NCI-H2227 (cell line): ENCODE results near the gene RASGRP3.
A peak's percentile ranks its signal among the peaks of the same experiment; 100 is the strongest.
"Not testable (repeated sequence)": the region's sequence is repeated elsewhere in the genome, so short reads cannot be mapped to it uniquely, and the experiment has no call there.

Experiments used
- DNase-seq: peaks from one replicate; lab custom pipeline; 2025; ENCODE audit not compliant: unreplicated experiment; lab: John Stamatoyannopoulos, UW

The RASGRP3 gene

DNA sequence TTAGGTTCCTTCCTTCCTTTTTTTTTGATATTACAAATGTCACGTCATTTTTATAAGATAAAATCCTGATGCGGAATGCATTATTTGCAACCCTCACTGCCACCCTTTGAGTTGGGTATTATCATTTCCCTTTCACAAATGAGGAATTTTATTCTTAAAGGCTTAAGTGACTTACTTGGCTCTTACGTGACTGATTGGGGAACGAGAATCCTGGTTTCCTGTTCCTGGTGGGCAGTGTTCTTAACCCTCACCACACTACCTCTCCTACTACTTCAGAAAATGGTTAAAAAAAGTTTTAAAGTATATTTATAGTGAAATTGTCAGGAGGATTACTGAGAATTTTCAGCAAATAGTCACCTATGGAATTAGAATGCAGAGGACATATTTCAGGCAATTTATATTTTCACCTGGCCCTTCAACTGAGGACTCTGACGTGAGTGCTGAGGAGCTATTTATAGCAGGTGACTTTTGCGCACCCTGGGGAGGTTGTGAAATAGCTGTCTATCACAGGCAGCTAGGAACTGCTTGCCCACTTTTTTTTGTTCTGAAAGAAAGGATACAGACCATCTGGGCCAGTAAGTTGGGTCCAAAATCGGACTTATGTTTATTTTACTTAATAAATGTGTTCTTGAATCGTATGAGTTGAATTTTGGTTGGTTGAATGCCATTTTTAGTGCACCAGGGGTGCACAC lies 18.7 kb upstream of the RASGRP3 start:
- DNase-seq, result peak; percentile 14

DNA sequence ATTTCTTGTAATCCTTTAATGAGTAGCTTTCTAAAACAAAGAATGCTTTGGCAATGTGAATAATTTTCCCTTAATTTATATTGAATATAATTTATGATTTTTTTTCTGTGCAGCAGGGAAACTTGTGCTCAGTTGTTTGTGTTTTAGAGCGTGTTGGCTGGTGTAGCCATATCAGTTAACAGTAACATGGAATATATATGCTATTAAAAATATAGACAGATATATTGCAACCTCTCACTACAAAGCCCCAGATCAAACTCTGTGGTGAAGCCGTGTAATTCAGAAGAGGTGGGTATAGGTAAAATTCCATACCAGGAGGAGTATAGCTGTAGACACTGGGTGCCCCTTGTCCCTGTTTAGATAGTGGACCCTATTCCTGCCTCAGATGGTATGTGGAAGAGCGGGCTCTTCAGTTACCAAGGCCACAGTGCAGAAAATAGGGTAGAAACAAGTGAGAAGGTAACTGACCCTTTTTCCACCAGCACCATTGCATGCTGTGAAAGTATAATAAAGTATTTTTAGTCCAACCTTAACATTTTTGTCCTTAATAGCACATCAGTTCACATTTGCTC lies 18.1 kb upstream of the RASGRP3 start:
- no peak for DNase-seq

DNA sequence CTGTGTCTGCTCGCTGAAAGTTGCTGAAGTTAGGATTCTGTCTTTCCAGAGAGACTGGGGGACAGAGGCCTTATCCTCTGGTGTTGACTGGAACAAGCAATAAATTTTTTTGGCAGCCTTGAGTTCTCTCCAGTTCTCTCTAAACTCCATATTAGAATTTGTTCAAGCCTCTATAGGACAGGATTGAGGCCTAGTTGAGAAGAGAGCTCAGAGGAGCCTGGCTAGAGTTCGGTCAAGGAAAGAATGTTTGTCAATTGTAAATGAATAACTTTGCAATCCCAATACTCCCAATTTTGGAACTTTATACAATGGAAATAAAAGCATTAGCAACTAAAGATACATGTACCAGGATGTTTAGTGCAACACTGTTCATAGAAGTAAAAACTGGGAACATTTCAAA lies 16.7 kb upstream of the RASGRP3 start:
- DNase-seq, result no peak

DNA sequence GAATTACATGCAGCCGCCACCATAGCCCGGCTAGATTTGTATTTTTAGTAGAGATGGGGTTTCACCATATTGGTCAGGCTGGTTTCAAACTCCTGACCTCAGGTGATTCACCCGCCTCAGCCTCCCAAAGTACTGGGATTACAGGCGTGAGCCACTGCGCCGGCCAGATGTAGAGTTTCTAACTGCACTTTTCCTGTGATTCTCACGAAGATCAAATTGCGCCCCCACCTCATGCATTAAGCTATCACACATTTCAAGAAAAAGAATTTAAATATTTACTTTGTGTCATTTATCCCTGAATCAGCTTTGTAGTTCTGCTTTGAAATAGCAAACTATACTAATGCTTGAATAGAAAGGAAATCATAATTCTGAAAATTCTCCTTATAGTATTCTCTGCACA lies 13.9 kb upstream of the RASGRP3 start:
- not testable (repeated sequence) for DNase-seq

DNA sequence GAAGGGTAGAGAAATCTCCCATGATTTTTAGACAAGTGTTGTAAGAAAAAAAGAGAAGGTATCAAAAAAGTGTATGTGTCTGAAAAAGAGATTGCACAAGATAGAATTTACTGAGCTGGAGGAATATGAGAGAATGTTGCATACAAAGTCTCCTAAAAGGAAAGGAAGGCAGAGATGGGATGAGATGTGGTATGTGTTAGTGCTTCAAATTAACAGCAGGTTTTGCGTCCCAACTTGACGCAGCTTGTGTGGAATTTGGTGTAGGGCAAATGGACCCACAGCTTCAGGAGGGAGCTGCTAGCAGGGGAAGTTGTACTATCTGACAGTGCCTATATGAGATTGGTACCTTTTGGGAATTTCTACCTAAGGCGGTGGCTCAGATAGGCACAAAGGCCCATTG lies 9.0 kb upstream of the RASGRP3 start:
- no peak for DNase-seq

DNA sequence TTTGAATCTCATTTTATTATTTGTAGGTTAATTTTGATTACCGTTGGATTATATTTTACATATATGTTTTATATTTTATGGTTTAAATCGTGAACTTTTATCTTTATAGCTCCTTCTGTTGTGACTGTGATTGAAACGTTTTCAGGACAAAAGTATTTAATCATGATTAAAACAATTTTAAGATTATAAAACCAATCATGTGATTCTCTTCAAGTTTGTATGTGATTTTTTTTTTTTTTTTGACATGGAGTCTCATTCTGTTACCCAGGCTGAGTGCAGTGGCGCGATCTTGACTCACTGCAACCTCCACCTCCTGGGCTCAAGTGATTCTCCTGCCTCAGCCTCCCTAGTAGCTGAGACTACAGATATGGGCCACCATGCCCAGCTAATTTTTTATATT lies 7.2 kb upstream of the RASGRP3 start:
- DNase-seq, result no peak

DNA sequence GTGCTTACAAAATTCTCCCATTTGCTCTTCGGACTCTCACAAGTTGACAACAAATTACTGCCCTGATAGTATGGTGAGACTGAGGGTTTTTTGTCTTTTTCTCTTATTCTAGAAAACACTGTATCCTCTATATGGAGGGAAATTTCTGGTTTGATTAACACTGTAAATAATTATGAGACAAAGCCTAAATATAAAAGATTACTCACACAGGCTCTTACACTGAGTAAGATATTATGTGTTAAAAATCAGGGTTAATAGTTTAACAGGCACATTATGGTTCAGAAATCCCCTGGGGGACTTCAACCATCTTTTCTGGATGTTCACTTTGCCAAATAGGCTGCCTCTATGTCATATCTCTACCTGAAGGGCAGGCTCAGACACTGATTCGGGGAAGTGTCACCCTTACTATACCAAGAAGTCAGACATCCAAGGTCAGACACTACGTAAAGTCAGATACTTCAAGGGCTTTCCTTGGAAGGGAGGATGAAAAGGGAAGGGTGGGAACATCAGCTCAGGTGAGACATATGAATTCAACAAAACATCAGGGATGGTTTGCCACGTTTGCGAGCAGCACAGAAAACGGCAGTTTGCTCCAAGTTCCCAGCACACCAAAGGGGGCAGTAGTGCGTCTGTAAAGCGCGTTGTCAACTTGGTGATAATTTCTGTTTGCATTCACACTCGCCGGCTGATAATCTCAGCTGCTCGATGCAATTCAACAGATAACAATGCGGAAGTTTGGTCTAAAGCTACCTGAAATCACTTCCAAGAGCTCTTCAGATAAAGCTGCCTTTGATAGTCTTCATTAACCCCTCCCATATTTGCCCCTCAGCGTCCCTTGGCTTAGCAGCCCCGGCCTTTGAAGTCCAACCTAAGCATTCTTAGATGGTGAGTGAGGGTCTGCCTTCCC lies 972 bp upstream of the RASGRP3 start:
- peak; percentile 82 for DNase-seq

DNA sequence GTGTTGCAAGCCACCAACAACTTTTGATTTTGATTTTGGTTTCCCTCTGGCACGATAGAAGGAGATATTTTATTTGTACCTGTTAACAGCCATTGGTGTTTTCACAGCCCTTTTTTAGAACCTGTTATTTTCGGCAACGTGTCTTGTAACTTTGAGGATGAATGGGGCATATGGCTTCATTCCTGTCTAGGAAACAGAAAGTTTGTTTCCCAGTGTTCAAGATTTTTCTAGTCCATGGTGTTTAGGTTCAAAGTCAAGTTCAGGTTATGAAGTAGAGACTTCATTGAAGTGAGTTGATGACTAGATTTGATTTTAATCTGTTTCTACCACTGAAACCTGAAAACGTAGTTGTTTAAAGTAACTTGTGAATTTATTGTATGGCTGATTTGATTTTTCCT lies 343 bp downstream of the RASGRP3 start:
- DNase-seq, result no peak

DNA sequence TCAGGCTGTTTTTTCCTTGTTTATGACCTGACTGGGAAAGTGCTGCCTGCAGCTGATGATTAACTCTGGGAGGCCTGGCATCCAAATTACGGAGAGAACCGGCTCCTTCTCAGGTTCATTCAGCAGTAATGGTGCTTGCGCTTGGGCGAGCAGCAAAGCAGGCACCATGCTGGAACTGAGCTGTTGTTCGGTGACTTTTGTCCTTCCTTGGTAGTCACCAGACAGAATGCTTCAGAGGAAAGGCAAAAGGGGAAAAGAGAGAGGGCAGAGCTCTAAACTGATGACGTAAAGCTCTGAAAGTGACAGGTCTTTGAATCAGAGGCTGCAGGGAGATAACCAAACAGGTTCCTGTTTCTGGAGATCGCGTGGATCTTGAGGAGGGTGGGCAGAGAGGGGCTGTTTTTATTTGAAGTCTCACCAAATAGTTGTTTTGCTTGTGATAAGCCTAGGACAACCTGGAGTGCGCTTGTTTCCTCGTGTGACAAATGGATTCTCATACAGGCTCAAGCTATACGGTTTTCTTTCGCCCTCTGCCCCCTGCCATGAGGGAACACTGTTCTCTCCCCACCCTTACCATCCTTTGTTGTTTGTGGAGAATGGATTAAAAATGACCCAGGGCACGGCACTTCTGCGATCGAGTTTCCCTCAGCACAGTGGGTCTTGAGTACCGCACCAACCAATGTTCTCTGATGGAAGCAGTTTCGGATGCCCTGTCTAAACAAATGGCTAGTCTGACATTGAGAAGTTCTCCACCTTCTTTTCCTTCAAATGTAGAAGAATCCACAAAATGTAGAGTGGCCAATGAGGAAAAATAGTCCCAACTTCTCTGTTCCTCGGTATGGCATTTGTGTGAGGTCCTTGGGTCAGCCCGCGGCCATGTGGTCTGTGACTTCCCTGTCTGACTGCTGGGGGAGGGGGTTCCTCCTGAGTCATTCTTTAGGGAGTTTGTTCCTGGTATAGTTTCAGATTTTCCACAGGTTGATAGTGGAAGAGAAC lies 1.3 kb downstream of the RASGRP3 start:
- peak; percentile 12 for DNase-seq

DNA sequence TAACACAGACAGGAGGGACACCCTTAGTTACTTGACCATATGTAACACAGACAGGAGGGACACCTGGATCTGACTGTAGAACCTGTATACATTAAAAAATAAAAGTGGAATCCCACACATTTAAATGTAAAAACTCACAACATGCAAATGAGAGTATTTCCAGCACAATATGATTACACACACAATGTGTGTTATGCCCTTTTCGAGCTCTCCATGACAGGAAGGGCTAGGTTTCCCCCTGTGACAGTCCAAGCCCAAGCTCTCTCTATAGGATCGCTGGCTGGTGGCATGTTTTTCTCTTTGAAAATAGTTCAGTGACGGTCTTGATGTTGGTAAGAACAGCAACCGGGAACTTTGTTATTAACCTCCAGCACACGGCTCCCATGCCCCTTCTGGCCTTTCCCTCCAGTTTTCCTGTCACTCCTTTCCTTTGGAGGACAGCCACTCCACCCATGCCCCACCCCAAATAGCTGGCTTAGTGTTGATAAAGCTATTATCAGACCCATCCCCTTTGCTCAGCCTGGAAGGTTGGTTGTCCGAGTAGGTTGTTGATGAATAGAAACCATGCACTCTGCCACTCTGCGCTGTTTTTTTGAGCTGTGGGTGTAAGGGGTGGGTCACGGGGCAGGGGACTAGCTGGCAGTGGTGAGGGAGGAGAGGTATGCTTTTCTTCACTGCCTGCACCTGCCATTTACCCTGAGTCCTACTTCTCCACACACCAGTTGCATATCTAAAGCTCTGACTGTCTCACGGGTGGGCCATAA lies 2.7 kb downstream of the RASGRP3 start:
- DNase-seq, result no peak

DNA sequence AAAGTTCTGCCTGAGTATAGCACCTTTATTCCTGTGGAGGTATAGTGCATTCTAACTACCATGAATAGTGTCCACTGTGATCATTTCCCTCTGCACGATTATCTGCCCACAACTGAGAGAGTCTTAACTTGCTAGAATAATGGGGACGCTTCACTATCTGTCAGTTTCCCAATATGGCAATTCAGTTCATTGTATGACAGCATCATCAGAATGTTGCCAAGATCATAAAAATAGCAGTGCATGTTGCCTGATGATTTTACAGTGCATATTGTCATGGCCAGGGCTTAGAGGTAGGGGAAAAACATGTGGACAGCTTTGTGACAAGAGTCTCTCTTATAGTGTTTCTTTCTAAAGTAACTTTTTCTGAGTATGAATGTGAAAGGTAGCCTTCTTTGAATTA lies 6.1 kb downstream of the RASGRP3 start:
- no peak for DNase-seq

DNA sequence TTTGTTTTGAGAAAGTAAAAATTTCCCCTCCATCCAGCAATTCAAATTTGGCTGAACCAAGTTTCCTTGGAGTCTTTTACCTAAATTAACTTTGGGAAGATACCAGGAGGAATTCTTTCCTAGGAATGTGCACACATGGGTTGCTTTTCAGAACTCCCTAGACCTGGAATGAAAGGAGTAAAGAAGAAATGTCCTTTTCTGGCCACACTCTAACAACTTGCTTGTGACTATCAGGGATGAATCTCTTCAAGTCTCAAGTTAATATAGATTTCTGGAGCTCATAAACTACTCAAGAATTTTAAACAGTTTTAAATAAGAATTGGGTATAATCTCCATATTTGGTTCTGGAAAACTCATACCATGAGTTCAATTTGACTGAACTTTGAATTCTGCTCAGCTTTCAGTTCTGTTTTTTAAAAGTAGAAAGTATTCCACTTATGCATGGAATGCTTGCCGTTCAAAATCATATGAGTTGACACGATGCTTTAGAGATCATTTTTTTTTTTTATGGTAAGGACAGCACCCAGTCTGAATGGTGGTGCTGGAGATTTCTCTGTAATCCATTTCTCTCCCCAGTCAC lies 7.7 kb downstream of the RASGRP3 start:
- DNase-seq, result no peak

DNA sequence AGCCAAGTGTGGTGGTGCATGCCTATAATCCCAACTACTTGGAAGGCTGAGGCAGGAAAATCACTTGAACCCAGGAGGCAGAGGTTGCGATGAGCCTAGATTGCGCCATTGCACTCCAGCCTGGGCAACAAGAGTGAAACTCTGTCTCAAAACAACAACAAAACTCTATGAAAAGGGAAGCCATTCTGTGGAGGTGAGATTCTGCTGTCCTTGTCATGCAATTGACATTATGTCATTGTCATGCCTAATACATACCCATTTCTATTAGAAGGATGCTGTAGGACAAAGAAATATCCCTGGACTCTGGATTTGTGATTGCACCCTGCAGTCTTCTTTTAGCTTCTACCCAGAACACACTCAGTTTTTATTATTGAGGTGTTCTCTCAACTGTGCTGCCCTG lies 8.6 kb downstream of the RASGRP3 start:
- no peak for DNase-seq

DNA sequence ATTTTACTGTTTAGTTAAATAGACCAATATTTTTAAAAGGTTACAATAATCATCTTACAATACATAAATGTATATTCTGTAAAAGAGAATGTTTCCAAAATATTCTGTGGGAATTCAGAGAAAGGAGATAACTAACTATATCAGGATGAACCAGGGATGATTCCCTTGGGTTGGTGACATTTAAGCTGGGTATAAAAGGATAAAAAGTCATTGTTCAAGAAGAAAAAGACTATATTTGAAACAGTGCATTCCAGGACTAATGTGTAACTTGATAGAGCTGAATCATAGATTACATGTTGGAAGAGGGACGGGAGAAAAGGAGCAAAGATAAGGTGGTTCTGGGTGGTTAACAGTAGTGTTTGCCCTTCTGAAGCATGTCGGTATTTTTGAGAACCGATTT lies 10.1 kb downstream of the RASGRP3 start:
- no peak for DNase-seq

DNA sequence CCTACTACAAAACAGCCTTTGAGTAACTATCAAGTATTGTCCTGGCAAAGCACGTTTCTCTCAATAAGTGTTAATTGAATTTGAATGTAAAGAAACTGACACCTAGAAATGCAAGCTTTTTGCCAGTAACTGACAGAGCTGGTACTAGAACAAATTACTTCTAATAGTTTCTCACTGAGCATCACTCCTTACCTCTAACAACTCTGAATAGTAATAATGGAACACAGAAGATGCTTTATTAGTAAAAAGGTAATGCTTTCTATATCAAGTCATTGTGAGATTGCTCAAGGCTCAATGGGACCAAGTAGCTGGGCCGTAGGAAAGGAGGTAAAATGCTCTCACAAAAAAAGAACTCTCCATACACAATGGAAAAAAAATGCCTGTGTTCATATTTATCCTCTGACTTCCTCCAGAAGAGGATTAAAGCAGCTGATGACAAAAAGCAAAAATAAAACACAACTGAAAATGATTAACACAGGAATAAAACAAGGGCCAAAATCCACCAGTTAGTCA lies 11.8 kb downstream of the RASGRP3 start:
- DNase-seq, result no peak

DNA sequence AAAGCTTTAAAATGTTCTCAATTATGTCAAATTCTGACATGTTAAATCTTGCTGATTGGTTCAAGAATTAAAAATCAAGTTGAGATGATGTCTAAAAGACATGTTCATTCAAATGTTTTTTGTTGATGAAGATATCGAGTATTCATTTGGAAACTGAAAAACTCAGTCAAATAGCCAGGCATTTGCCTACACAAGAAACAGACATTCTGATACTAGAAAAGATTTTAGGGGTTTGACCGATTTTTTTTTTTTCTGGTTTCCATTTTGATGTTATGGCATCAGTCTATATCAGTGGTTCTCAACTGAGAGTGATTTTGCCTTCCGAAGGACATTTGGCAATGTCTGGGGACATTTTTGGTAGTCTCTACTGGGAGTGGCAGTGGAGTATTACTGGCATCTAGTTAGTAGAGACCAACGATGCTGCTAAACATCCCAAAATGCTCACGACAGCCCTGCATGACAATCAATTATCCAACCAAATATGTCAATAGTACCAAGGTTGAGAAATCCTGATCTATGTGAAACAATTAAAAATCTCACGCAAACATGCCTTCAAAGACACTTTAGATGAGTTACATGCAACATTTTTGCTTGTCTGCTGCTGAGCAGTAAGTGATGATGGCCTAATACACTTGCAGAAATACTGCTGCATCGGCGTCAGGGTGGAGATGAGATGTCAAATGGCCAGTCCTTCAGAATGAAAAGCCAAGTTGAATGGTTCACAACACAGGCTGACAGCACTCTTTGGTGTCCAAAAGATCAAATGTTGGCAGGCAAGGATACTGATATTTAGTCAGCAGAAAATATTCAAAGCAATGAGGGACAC lies 12.5 kb downstream of the RASGRP3 start:
- no peak for DNase-seq

DNA sequence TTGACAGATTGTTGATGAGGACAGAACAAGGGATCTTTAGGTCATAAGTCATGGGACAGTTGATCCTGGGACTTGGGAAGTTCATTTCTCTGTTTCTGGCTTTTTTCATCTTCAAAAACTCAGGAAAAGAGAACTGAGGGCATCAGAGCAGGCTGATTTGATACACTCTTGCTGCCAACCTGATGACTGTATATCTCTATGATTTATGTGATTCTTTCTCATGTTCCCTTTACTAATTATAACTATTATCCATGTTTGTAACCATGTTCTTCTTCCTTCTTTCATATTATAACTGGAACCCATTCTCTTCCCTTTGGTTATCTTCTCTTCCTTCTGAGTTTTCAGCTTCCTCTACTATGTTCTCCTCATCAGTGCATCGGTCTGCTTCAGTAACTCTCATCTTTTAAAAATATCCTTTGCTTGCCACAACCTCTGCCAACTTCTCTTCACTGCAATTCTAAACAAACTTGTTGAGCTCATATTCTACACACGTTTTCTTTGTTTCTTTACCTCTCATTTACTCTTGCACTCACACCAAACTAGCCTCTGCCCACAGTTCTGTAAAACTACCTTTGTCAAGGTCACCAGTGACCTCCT lies 13.5 kb downstream of the RASGRP3 start:
- DNase-seq, result no peak

DNA sequence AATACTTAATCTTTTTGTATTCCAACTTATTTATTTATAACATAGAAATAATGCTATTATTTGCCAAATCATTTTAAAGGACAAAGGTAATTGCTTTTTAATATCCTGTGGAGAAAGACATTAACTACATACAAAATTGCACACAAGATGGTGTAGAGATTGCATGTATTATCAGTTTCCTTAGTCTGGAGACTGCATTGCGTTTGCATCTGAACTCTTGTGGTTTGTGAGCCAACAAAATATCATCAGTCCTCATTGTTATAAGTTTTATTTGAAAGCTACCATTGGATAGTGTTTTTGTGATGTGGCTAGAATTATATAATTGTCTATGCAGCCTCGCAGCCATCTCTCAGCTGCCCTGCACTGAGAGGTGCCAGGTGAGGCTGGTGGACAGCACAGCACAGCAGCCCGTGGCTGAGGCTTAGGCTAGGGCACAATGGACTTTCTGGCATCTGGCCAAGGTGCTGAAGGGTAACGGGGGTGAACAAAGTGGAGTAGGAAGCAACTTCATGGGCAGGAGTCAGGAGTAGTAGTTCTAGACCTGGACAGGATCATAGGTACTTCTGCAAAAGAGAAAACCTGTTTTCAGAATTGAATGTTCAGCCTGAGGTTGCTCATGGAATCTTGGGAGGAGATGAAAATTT lies 15.1 kb downstream of the RASGRP3 start:
- no peak for DNase-seq
